Esophagus muscularis mucosa (tissue), 4 donors: ENCODE measurements around the gene PTPN4. TPM values are rescaled to one million over a fixed set of nuclear protein-coding genes. Genes with fewer than 3 reads are reported as not detected.

Experiments
- DNase-seq: peaks from one replicate; pipeline ENCODE4 v3.0.0-alpha.2; 2017; ENCODE audit errors: extremely low spot score
- H3K27ac ChIP-seq, 4 donors: fragments of 200-600 bp; sonication (generic); replicated peaks in 1 of 4; 1 replicate in 3 of 4; 2 replicates in 1 of 4; pipeline ENCODE4 v1.5.1; 2016 to 2019; ENCODE audit warnings: mild to moderate bottlenecking in 1 of 4
- H3K27me3 ChIP-seq, 4 donors: fragments of 200-600 bp; sonication (generic); one replicate each; pipeline versions ENCODE4 v1.5.1 to v1.6.0; 2016 to 2019
- H3K36me3 ChIP-seq, 4 donors: fragments of 200-600 bp; sonication (generic); one replicate each; pipeline ENCODE4 v1.5.1; 2016 to 2019
- H3K4me1 ChIP-seq, 4 donors: fragments of 200-600 bp; sonication (generic); one replicate each; pipeline ENCODE4 v1.5.1; 2016 to 2019
- H3K4me3 ChIP-seq, 4 donors: fragments of 200-600 bp; sonication (generic); 1 replicate in 2 of 4; 2 replicates in 2 of 4; pipeline ENCODE4 v1.5.1; 2016 to 2019; ENCODE audit warnings: mild to moderate bottlenecking in 4 of 4, moderate library complexity in 1 of 4
- H3K9me3 ChIP-seq, 4 donors: fragments of 200-600 bp; sonication (generic); 1 replicate in 3 of 4; 2 replicates in 1 of 4; pipeline ENCODE4 v1.5.1; 2016 to 2019
- CTCF ChIP-seq, 3 experiments: fragments of 200-600 bp in 2 of 3; fragments of 450-650 bp in 1 of 3; sonication (generic) in 2 of 3; IDR thresholded peaks; one replicate each; pipeline ENCODE4 v1.5.1; 2017 to 2019; ENCODE audit warnings: antibody characterized with exemption in 3 of 3, mild to moderate bottlenecking in 2 of 3, moderate library complexity in 1 of 3
- EP300 ChIP-seq: sonication (generic); formaldehyde crosslinking; IDR thresholded peaks from one replicate; pipeline ENCODE4 v1.6.1; 2017; ENCODE audit warnings: antibody characterized with exemption
- POLR2A ChIP-seq: fragments of 450-650 bp; IDR thresholded peaks from one replicate; pipeline ENCODE4 v1.6.1; 2017; ENCODE audit warnings: antibody characterized with exemption, moderate library complexity, mild to moderate bottlenecking, low read depth
- POLR2AphosphoS5 ChIP-seq, 2 donors: sonication (generic); formaldehyde crosslinking; IDR thresholded peaks; one replicate each; pipeline ENCODE4 v1.6.1; 2017; ENCODE audit warnings: antibody characterized with exemption in 2 of 2
- WGBS: methylation state at CpG from one replicate; pipeline ENCODE4 v1.1.5; 2018; 5-methylcytosine and 5-hydroxymethylcytosine counted together
- intact Hi-C: fragments of 100-400 bp; cut with DNase I; formaldehyde crosslinking; loops from one replicate; pipeline ENCODE4 v1.15.1; 2023
- total RNA-seq, 4 donors: library from RNA; depleted of rRNA; stranded (reverse); fragments of >200 nt; gene quantifications; one replicate each; pipeline versions ENCODE4 v1.1.0 to v1.2.1, GENCODE V29; 2016

PTPN4 gene
- total RNA-seq, 4 donors from 2014 or later = 21.3 to 39.9 (median 24.7) TPM

GRCh38 chr2:119772128-119772527 is 12.4 kb downstream of the PTPN4 start:
- 79% methylated on average over 2 of the region's 2 CpGs for WGBS
- intact Hi-C loops = no loop called here
- no peak for DNase-seq
- TF ChIP-seq EP300 (no peak), CTCF (IDR thresholded peaks at IDR 0.05) (no peak), POLR2AphosphoS5 (IDR thresholded peaks at IDR 0.05) (no peak), POLR2A (no peak)
- H3K27me3 ChIP-seq = no peaks in the 10 kb centered on the region
- no peak overlapping the region for H3K27ac ChIP-seq
- no peaks in the 10 kb centered on the region for H3K9me3 ChIP-seq
- no peaks in the 10 kb centered on the region for H3K36me3 ChIP-seq
- H3K4me3 ChIP-seq = no peak overlapping the region
- H3K4me1 ChIP-seq = peaks cover 0 to 15% (median 8%) of the 10 kb centered on the region in 4 donors

GRCh38 chr2:119772767-119773166 is 13.0 kb downstream of the PTPN4 start:
- no peaks in the 10 kb centered on the region for H3K36me3 ChIP-seq

GRCh38 chr2:119774026-119774425 is 14.3 kb downstream of the PTPN4 start:
- Histone ChIP-seq H3K4me1 (peaks cover 3 to 15% (median 8%) of the 10 kb centered on the region in 4 donors), H3K4me3 (no peak overlapping the region), H3K9me3 (no peaks in the 10 kb centered on the region), H3K36me3 (no peaks in the 10 kb centered on the region), H3K27me3 (no peaks in the 10 kb centered on the region), H3K27ac (no peak overlapping the region)
- no peak for TF ChIP-seq POLR2AphosphoS5 (IDR thresholded peaks at IDR 0.05)
- TF ChIP-seq POLR2A = no peak
- no peak for TF ChIP-seq EP300
- no peak for TF ChIP-seq CTCF (IDR thresholded peaks at IDR 0.05)
- no peak for DNase-seq
- intact Hi-C loops = no loop called here

More at GRCh38 chr2:119772767-119773166, 13.0 kb downstream of the PTPN4 start:
- Histone ChIP-seq H3K27ac (no peak overlapping the region), H3K4me1 (peaks cover 0 to 15% (median 8%) of the 10 kb centered on the region in 4 donors), H3K4me3 (no peak overlapping the region), H3K9me3 (no peaks in the 10 kb centered on the region), H3K27me3 (no peaks in the 10 kb centered on the region)
- 95% methylated on average over 4 of the region's 4 CpGs for WGBS
- TF ChIP-seq CTCF (IDR thresholded peaks at IDR 0.05) (no peak), POLR2A (no peak), EP300 (no peak), POLR2AphosphoS5 (IDR thresholded peaks at IDR 0.05) (no peak)
- intact Hi-C loops = no loop called here
- no peak for DNase-seq

GRCh38 chr2:119775102-119775501 is 15.4 kb downstream of the PTPN4 start:
- no peaks in the 10 kb centered on the region for H3K27me3 ChIP-seq
- peaks cover 3 to 15% (median 8%) of the 10 kb centered on the region in 4 donors for H3K4me1 ChIP-seq
- no peaks in the 10 kb centered on the region for H3K36me3 ChIP-seq
- H3K27ac ChIP-seq = no peak overlapping the region
- H3K9me3 ChIP-seq = no peaks in the 10 kb centered on the region
- H3K4me3 ChIP-seq = no peak overlapping the region
- no peak for DNase-seq
- intact Hi-C loops = no loop called here
- no peak for TF ChIP-seq POLR2A
- no peak for TF ChIP-seq POLR2AphosphoS5 (IDR thresholded peaks at IDR 0.05)
- TF ChIP-seq EP300 = no peak
- no peak for TF ChIP-seq CTCF (IDR thresholded peaks at IDR 0.05)
- 97% methylated on average over 6 of the region's 6 CpGs for WGBS

- no peak overlapping the region for H3K4me3 ChIP-seq
- no peak for DNase-seq
- intact Hi-C loops = no loop called here
- H3K9me3 ChIP-seq = no peaks in the 10 kb centered on the region
- peaks cover 5 to 30% (median 18%) of the 10 kb centered on the region in 4 donors for H3K4me1 ChIP-seq
- H3K27me3 ChIP-seq = no peaks in the 10 kb centered on the region
- H3K27ac ChIP-seq = no peak overlapping the region
- no peaks in the 10 kb centered on the region for H3K36me3 ChIP-seq
- WGBS = 92% methylated on average over 9 of the region's 9 CpGs
- TF ChIP-seq POLR2A (no peak), CTCF (IDR thresholded peaks at IDR 0.05) (no peak), POLR2AphosphoS5 (IDR thresholded peaks at IDR 0.05) (no peak), EP300 (no peak)
Measured at GRCh38 chr2:119782308-119783027, 22.7 kb downstream of the PTPN4 start.
